Measurements from ENCODE around the gene MINDY2.
"Not testable (repeated sequence)": the region's sequence is repeated elsewhere in the genome, so short reads cannot be mapped to it uniquely, and the experiment has no call there.

MINDY2 gene

GRCh38 chr15:58870451-58870850 is 99.3 kb downstream of the MINDY2 start:
- no peak overlapping the region for H3K27ac ChIP-seq
- no peak overlapping the region for H3K4me3 ChIP-seq

- Histone ChIP-seq H3K4me3 (no peak overlapping the region), H3K27ac (no peak overlapping the region)
Measured at GRCh38 chr15:58873267-58873666, 102.2 kb downstream of the MINDY2 start.

GRCh38 chr15:58875343-58875742 is 104.2 kb downstream of the MINDY2 start:
- Histone ChIP-seq H3K27ac (no peak overlapping the region), H3K4me3 (no peak overlapping the region)

- Histone ChIP-seq H3K27ac (peak overlapping the region in 2 of 21 experiments; percentile 6 to 7), H3K4me3 (no peak overlapping the region)
Measured at GRCh38 chr15:58876306-58877106, 105.4 kb downstream of the MINDY2 start.

GRCh38 chr15:58877999-58878825 is 107.1 kb downstream of the MINDY2 start:
- no peak overlapping the region for H3K4me3 ChIP-seq

GRCh38 chr15:58880320-58880719 is 109.2 kb downstream of the MINDY2 start:
- Histone ChIP-seq H3K4me3 (no peak overlapping the region), H3K27ac (no peak overlapping the region)

More at GRCh38 chr15:58877999-58878825, 107.1 kb downstream of the MINDY2 start:
- peak overlapping the region in 5 of 21 experiments; percentile 2 to 43 (median 22) for H3K27ac ChIP-seq

GRCh38 chr15:58882243-58882642 is 111.1 kb downstream of the MINDY2 start:
- H3K4me3 ChIP-seq, result no peak overlapping the region
- H3K27ac ChIP-seq, result no peak overlapping the region

- H3K27ac ChIP-seq, H3K4me3 ChIP-seq: not testable (repeated sequence)
Measured at GRCh38 chr15:58883926-58884325, 112.8 kb downstream of the MINDY2 start.

GRCh38 chr15:58886921-58887320 is 115.8 kb downstream of the MINDY2 start:
- Histone ChIP-seq H3K4me3 (no peak overlapping the region), H3K27ac (no peak overlapping the region)

GRCh38 chr15:58889363-58889762 is 118.3 kb downstream of the MINDY2 start:
- peak overlapping the region in 1 of 21 experiments; percentile 22 for H3K27ac ChIP-seq
- no peak overlapping the region for H3K4me3 ChIP-seq

- Histone ChIP-seq H3K27ac (no peak overlapping the region), H3K4me3 (no peak overlapping the region)
Measured at GRCh38 chr15:58898150-58898680, 127.1 kb downstream of the MINDY2 start.

- Histone ChIP-seq H3K4me3 (no peak overlapping the region), H3K27ac (no peak overlapping the region)
Measured at GRCh38 chr15:58900631-58901030, 129.5 kb downstream of the MINDY2 start.

- no peak overlapping the region for H3K4me3 ChIP-seq
- no peak overlapping the region for H3K27ac ChIP-seq
Measured at GRCh38 chr15:58908550-58909309, 137.6 kb downstream of the MINDY2 start.

GRCh38 chr15:58909616-58910015 is 138.5 kb downstream of the MINDY2 start:
- H3K27ac ChIP-seq, result no peak overlapping the region
- H3K4me3 ChIP-seq, result no peak overlapping the region

- Histone ChIP-seq H3K4me3 (no peak overlapping the region), H3K27ac (no peak overlapping the region)
Measured at GRCh38 chr15:58910456-58910855, 139.4 kb downstream of the MINDY2 start.

Measured in skin epidermis (tissue), 12 donors.